ENCODE data around the gene NFIX. TPM values are rescaled to one million over a fixed set of nuclear protein-coding genes. Genes with fewer than 3 reads are reported as not detected.

The NFIX gene
- total RNA-seq, 1 experiment from 2014 or later: 144 TPM

DNA sequence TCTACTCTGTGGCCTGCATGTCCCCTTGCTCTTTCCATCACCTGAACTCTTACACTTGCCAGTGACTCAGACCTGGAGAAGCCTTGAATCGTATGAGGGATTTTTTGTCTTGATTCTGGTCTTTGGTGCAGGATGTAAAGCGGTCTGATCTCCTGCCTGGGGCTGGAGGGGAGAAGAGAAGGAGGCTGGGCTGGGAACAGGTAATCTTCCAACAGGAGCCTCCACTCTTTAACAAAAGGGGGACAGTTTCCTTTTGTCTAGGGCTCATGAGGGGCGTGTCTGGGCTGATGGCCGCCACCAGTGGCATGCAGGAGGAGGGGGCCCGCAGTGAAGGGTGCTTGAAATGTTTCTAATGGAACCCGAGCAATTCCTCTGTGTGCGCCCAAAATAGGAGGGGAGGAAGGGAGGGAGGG lies 24.7 kb downstream of the NFIX start:
- intact Hi-C loops (cut with micrococcal nuclease; ENCODE audit: unreplicated experiment) (loop anchor here (5.0 kb wide), 1 partner anchor 37 kb away; no protein-coding TSS in a partner anchor), in situ Hi-C loops (cut with HindIII; ENCODE audit: low pct_unique_long_range_greater_than_20kb, low sequenced_read_pairs) (no loop called here)
- no peak for ATAC-seq
- TF ChIP-seq SIN3A (IDR thresholded peaks at IDR 0.05; ENCODE audit: borderline replicate concordance, insufficient read depth, low read depth, low read length) (no peak), TCF7L2 (IDR thresholded peaks at IDR 0.05; ENCODE audit: low read depth, low read length) (no peak), REST (IDR thresholded peaks at IDR 0.05; ENCODE audit: insufficient read depth in 1 of 2, low read depth in 2 of 2, low read length in 1 of 2) (no peak), POLR2AphosphoS5 (IDR thresholded peaks at IDR 0.05; ENCODE audit: low read depth, low read length) (no peak), CTCF (IDR thresholded peaks at IDR 0.05) (no peak)
- no peak for DNase-seq (ENCODE audit: low read depth, low spot score)
- H3K9me3 ChIP-seq (ENCODE audit: control insufficient read depth, insufficient read depth, low read depth, low read length): no peaks in the 10 kb centered on the region
- BruUV-seq (replicated peaks): no TSS peak
- H3K27me3 ChIP-seq (ENCODE audit: control insufficient read depth, insufficient read depth, low read length): no peaks in the 10 kb centered on the region
- CTCF ChIA-PET: no interaction called here
- peak overlapping the region; percentile 99 for H3K27ac ChIP-seq (ENCODE audit: low read length)
- POLR2A ChIA-PET: no interaction called here
- H3K36me3 ChIP-seq (ENCODE audit: control insufficient read depth, insufficient read depth, low read length): no peaks in the 10 kb centered on the region
- peak overlapping the region in 1 of 2 experiments; percentile 35; a peak in 2 of 4 replicates for H3K4me3 ChIP-seq (ENCODE audit: low read depth in 2 of 2, low read length in 2 of 2)
- peaks cover 57% of the 10 kb centered on the region for H3K4me1 ChIP-seq (ENCODE audit: control insufficient read depth, insufficient read depth, low read length)

- BruUV-seq (replicated peaks): no TSS peak
- no peak; the same call in 1 of the 2 replicates for ATAC-seq
- H3K27ac ChIP-seq (ENCODE audit: low read length): peak overlapping the region; percentile 99
Observed at GRCh38 chr19:13022111-13022858, 27.0 kb downstream of the NFIX start.

More at GRCh38 chr19:13022111-13022858, 27.0 kb downstream of the NFIX start:
- DNase-seq (ENCODE audit: low read depth, low spot score): no peak
- TF ChIP-seq SIN3A (IDR thresholded peaks at IDR 0.05; ENCODE audit: borderline replicate concordance, insufficient read depth, low read depth, low read length): no peak
- TF ChIP-seq REST (IDR thresholded peaks at IDR 0.05; ENCODE audit: insufficient read depth in 1 of 2, low read depth in 2 of 2, low read length in 1 of 2): no peak
- no peak for TF ChIP-seq POLR2AphosphoS5 (IDR thresholded peaks at IDR 0.05; ENCODE audit: low read depth, low read length)
- no peak for TF ChIP-seq TCF7L2 (IDR thresholded peaks at IDR 0.05; ENCODE audit: low read depth, low read length)
- no peak for TF ChIP-seq CTCF (IDR thresholded peaks at IDR 0.05)
- H3K9me3 ChIP-seq (ENCODE audit: control insufficient read depth, insufficient read depth, low read depth, low read length): no peaks in the 10 kb centered on the region
- peaks cover 44% of the 10 kb centered on the region for H3K4me1 ChIP-seq (ENCODE audit: control insufficient read depth, insufficient read depth, low read length)
- ChIA-PET POLR2A (no interaction called here), CTCF (interaction anchor here (0.6 kb wide), 1 partner anchor 146 kb away, joined by 3 read pairs; no protein-coding TSS in a partner anchor)
- H3K27me3 ChIP-seq (ENCODE audit: control insufficient read depth, insufficient read depth, low read length): no peaks in the 10 kb centered on the region
- no peaks in the 10 kb centered on the region for H3K36me3 ChIP-seq (ENCODE audit: control insufficient read depth, insufficient read depth, low read length)
- peak overlapping the region; percentile 14 to 81 for H3K4me3 ChIP-seq (ENCODE audit: low read depth in 2 of 2, low read length in 2 of 2)
- in situ Hi-C loops (cut with HindIII; ENCODE audit: low pct_unique_long_range_greater_than_20kb, low sequenced_read_pairs): no loop called here
- intact Hi-C loops (cut with micrococcal nuclease; ENCODE audit: unreplicated experiment): loop anchor here (5.0 kb wide), 1 partner anchor 35 kb away; no protein-coding TSS in a partner anchor

All from Panc1 (cell line).